HPDE6-E6E7 (cell line): Measurements from ENCODE around the gene CELF2.

Experiments used
- DNase-seq: peaks from one replicate; pipeline ENCODE4 v3.0.0; 2011; ENCODE audit warnings: missing footprints; ENCODE audit errors: extremely low spot score

Gene CELF2

DNA sequence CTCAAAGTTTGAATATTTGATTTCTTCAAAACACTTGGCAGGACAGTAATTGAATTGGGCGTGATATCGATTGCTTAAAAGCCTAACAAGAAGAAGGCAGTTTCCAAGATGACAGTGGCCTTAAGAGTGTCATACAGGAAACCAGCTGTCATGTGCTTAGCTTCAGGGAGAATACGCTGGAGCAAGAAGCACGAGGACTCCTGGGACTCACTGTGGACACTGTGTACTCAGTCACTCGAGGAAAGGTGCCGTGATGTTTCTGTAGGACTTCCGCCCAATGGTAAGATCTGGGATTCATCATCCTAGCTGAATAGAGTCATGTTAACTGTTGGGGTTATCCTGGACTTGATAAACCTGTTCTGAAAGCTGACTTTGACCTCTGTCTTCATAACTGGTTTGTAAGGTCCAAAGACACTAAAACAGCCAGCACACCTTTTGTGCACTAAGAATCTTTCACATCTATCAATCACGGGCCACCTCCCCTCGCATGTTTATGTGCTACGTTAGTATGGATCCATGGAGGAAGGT lies 113.5 kb downstream of the CELF2 start:
- no peak for DNase-seq

DNA sequence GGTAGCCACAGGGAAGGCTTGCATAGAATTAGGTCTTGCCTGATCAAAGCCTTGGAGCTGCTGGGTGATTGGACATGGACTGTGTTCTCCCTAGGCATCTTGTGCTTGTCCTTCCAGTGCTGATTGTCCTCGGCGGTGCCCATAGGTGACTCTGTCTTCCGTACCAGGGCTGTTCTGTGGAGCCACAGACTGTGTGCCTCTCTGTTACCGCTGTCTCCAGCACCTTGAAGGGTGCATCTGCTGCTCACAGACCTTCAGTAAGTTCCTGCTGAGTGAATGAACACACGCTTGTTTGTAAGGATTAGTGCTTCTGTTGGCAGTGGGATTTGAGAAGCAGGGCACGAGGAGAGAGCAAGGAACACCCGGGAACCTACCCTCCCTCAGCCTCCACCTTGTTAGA lies 116.7 kb downstream of the CELF2 start:
- no peak for DNase-seq

DNA sequence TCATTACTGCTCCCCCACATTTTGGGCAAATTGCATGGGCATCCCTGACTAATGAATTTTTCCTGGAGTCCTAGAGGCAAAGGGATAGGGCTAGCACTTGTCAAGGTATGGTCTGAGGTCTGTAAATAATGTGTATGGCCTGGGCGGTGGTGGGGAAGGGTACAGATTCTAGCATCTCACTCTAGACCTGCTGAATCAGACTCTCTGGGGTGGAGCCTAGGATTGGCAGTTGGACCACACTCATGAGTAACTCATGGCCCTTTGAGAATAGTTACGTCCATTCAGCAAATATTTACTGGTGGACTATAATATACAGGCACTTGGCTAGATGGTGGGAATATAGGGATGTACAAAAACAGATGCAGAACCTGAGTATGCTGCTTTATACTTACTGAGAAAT lies 118.0 kb downstream of the CELF2 start:
- DNase-seq, result no peak

DNA sequence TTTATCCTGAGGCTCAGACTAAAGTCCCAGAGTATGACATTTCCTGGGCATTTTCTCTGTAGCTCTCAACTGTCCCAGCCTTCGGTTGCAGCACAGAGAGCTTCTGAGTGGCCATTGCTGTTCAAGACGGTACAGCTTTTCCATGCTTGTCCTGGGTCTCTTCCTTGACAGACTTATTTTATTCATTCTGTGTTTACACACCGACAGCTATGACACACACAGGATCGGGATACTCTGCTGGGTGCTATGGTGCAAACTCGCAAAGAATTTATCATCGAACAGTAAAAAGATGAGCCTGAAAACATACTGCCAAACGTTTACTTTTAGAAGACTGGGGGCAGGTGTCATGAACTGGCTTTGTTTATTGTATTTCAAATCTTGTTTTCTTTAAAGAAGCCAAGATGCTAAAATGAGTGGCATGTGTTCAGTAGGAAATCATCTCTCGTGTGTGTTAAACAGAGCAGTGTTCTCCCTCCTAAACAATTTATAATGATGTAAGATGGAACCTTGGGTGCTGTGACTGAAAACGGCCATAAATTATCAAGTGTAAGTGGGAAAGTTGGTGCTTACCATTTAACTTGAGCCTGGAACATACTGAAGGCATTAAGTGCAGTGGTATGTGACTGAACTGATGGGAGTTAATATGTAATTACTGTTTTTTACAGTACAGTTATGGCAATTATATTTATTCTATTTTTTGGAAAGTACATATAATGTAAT lies 120.8 kb downstream of the CELF2 start:
- no peak for DNase-seq

DNA sequence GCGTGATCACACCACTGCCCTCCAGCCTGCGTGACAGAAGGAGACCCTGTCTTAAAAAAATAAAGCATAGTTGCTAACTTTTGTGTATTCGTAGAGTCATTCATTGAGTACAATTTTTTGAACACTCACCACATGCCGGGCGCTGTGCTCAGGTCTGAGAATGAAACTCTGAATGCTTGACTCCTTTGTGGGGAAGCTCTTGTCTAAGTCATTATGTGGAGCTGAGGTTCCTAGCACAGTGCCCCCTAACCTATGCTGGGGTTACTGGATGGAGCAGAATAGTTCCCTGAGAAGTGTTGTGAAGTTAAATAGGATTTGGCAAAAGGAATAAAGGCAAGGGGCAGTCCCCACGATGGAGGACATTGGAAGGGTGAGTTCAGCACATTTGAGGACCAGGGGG lies 123.3 kb downstream of the CELF2 start:
- no peak for DNase-seq

DNA sequence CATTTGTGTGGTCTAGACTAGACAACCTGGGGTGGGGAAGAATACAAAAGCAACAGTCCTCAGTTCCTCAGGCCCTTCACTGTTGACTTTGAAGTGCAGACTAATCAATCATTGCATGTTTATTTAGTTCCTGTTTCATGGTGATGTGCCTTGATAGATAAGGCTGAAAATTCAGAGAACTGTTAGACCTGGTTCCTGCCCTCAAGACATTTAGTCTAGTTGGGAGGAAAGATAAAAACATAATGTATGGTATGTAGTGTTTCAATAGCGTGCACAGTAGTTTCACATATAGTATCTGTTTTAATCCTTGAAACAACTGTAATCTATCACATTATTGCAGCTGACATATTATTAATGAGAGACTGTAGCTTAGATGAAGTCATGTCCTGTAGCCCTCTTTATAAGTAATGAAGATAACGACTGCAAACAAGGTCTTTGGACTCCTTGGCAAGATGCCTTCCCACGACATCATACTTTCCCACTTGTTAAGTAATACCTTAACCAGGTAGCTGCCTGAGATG lies 124.0 kb downstream of the CELF2 start:
- DNase-seq, result no peak

DNA sequence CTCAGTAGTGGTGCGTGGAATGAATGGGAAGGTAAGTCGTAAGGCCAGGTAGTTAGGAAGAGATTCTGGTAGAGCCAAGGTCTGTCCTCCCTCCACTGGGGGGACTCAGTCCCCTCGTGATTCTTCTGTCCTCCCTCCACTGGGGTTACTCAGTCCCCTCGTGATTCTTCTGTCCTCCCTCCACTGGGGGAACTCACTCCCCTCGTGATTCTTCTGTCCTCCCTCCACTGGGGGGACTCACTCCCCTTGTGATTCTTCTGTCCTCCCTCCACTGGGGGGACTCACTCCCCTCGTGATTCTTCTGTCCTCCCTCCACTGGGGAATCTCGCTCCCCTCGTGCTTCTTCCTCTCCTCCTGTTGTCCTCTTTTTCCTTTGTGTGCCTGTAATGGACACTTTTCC lies 125.1 kb downstream of the CELF2 start:
- DNase-seq, result no peak

DNA sequence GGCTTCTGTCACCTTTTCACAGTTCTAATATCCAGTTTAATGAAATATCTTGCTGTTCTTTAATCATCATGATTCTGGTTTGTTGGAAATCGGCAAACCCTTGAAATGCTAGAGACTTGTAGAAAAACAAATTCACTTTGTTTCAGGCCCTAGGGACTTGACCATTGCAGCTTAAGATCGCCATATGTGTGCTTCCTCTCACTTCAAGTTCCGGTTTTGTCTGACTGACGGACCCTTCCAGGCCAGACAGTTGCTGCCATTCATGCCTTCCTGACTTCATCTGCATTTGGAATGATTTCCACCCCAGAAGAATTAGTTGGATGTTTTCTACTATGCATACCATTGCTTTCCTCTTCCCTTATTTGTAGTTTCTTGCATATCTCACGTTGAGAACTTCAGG lies 125.6 kb downstream of the CELF2 start:
- DNase-seq, result no peak

DNA sequence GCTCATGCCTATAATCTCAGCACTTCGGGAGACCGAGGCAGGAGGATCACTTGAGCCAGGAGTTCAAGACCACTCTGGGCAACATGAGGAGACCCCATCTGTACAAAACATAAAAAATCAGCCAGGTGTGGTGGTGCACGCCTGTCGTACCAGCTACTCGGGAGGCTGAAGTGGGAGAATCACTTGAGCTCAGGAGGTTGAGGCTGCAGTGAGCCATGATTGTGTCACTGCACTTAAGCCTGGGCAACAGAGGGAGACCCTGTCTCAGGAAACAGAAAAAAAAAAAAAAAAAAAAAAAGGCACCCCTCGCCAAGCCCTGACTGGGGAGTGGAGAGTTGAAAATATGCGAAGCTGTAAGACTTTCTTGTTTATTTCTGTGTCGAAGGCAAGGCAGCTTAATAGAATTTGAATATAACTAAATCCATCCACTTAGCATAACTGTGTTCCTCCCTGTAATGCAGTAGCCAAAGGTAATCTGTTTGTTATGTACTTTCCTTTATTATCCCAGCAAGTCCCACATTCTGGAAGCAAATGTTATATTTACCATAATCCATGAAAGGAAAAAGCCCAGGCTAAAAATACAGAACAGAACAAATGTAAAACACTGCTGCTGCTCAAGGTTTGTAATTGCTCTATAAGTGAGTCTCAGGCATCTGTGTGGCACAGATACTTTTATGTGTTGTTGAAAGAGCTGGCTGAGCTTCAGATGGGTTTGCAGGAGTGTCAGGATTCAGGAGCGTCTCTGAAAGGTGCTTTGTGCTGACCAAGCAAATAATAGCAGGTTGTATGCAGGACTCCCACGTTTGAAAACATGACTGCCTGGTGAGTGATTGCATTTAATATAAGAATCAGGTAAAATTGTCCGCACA lies 127.2 kb downstream of the CELF2 start:
- no peak for DNase-seq

DNA sequence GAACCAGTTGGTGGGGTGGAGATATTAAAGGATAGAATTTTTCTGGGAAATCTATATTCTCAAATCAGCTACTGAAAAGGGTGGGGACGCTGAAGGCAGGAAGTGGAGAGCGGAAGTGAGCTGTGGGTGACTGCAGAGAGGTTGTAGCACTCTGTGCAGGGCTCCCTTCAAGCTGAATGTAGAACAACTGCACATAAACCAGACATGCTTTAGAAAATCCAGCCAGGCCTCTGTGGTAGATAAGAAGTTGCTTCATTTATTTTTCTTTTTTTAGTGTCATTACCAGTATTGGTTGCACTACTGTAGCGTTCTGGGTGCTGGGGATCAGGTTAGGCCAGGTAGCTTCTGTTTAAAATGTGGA lies 127.8 kb downstream of the CELF2 start:
- no peak for DNase-seq

DNA sequence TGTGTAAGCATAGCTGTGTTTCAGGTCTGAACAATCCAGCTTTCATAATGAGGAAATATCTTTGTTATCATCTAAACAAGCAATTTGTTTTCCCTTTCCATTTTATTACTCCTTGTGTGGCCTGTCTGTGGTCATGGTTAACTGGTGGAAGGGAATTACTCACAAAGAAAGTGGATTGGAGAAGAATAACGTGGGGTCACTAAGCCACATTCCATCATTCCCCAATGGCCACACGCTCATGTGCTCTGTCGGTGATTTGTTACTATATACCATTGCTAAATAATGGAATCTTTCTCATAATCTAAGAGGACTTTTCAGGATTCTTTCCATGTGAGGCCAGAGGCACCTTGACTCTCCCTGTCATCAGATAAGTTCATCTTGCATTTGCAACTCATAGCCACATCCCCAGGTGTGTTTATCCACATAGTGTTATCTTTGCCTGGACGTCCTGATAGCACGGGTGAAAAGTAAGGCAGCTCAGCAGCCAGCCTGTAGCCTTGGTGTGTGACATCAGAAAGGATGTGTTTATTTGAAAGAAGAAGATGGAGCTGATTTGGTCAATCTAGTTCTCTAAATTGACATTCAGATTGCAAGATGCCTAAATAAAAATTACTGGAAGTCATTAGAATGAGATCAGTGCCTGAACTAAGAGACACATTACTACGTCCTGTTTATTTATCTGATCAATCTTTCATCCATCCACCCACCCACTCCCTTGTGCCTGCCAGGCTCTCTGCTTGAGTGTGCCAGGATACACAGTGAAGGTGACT lies 128.9 kb downstream of the CELF2 start:
- no peak for DNase-seq

DNA sequence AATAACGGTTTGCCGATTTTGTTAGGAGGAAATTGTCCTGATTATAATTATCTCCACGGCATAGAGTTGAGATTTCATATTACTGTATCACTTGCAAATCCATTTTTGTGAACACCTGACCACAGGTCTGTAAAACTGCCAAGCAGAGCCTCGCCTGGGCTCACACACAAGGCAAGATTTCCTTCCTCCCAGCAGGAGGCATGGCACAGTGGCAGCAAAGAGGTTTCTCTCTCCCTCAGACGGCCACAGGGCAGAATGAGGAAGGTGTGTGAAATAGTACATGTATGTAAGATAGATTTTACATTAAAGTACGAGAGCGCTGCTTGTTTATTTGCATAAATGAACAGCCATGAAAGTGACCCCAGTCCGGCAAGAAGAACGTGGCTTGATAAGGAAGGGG lies 130.1 kb downstream of the CELF2 start:
- DNase-seq, result no peak

DNA sequence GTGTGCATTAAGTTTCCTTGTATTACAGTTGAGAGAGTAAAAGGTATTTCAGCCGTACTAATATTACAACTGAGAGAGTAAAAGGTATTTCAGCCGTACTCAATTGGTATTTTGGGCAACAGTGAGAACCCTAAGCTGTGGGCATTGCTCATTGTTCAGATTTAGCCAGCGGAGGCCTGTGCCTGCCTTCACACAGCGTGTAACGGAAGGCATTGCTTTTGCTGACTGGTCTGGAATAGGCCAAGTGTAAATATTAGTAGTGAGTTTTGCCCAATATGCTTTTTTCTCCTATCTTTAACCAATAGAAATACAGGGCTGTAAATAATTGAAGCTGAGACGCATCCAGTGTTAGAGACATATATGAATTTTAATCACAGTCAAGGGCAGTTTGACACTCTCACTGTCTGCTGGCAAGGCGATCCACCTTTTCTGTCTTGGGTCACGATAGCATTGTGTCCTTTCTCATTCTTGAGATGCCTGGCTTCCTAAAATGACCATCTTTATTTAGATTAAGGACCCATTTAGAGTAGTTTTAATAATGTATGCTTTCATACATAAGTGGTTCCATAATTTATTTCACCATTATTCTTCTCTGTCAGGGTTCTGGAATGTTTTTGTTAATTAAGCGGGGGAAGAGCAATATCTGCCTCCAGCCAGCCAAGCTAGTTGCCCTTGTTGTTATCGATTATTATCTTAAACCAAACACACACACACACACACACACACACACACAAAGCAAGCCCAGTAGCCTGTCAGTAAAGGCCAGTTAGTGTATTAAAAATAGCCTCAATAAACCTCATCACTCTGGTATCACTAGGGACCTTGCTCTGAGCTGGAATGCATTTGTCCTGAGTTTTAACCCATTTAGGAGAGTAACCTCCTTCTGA lies 130.7 kb downstream of the CELF2 start:
- no peak for DNase-seq

DNA sequence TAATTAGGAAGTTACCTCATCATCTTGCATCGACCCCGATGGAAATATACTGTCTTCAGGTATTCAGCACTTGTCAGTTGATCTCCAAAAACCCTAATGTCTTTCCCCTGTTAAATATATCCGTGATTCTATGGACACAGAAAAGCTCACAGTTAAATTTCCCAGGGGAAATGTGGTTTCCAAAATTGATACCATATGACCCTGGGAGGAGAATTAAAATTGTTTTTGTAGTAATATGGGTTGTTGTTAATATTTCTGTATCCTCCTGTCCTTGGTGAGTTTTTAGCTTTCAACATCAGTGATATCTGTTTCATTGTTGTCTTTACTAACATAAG lies 132.1 kb downstream of the CELF2 start:
- DNase-seq, result no peak

DNA sequence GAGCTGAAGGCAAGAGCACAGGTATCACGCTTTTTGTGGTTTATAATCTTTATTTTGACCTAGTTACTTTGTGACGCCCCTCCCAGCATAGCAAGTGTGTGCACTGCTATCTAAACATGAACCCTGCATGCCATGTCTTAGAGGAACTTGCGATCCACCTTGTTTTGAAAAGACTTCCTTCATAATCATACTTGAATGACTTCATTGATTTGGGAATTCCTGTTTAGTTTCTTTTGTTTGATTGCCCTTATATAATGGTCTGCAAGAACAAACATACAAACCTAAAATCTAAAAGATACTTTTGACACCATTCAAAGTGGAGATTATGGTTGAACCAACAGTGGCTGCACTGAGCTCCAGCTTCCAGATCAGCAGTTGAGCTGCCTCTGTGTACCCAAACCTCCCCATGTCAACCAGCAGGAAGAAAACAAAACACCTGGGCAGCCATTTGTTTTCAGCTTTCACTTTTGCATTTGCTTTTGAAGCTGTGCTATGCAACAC lies 132.6 kb downstream of the CELF2 start:
- no peak for DNase-seq

DNA sequence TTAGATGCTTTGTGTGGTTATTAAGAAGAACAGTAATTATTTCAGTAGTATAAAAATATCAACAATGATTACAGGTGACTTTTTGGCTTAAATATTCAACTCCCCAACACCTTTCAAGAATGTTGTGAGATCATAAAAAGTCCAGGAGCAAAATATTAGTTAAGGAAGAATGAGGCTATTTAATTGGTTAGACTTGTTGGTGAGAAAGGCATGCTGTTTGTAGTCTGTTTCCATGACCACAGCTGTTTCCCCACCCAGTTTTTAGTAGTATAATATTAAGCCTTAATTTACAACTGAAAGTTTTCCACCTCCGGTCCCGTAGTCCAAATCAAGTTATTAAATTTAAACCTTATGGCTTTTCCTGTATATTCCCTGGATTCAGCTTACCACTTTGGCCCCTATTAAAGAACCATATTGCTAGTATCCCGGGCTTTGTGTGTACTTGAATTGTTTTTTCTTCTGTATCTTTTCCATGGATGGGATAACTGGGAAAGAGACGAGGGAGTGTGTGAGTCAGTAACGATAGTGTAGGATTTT lies 133.3 kb downstream of the CELF2 start:
- no peak for DNase-seq

DNA sequence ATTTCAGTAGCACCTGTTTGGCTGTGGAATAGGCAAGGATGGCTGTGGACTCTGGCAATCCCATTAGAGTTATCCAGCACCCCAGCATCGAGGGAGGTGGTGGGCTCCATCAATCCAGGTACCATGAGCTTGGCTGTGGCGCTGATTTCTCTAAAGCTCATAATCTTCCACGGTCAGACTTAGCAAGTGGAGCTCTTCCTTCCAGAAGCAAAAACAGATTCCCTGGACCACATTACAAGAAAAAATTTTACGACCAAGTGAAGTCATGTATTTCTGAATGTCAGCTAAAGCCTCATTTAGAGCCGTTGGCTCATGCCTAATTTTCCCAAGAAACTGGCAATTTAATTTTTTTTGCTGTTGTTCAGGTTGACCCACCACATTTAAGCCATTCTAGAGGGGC lies 135.1 kb downstream of the CELF2 start:
- no peak for DNase-seq

DNA sequence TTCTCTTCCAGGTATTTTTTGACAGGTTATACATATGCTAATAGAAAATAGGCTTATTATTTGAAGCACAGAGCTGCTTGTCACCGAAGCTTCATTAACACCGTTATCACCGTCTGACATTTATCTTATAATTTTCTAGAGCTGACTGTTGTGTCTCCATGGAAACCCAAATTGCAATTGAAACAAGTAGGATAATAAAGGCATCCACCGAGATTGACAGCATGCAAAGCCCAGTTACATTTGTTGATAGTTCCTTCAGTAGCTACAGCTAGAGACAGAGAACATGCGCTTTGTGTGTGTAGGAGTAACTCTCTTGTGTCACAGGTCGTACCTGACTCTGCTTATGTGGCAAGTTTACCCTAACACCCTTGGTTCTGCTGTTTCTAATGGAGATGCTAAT lies 135.6 kb downstream of the CELF2 start:
- DNase-seq, result no peak

DNA sequence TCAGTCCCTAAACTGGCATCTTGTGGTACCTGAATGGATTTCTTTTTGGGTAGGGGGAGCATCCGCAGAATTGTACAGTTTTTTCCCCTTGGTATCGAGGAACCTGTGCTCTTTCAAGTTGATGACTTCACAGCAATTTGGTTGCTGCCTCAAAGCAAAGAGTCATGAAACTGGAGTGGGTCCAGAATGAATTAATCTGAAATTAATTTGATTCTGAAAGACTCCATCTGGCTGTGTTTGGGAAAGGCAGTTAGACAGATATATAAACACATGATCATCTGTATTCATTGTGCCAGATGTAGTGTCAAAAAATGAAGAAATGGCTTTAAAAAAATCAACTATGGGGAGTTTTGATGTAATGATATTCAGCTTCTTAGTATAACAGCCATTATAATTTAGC lies 136.1 kb downstream of the CELF2 start:
- no peak for DNase-seq

DNA sequence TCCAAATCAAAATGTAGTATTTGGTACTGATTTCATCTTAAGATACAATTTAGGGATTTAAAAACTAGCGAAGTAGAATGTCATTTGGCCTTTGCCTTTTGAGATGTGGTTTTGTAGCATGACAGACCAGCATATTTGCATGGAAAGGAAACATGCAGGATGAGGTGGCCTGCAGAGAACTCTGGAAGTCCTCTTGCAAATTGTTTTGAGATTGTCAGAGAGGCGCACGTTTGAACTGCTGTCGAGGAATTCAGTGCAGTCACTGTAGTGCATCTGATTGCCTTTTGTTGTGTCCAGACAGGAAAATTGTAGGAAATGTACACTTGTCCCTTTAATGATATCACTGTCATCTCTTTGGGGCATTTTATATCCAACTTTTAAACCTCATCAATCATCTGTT lies 136.7 kb downstream of the CELF2 start:
- DNase-seq, result no peak
